AG09309 (cell line): ENCODE measurements around the gene MON2.

Experiments used
- DNase-seq: peaks from one replicate; pipeline ENCODE4 v3.0.0-alpha.2; 2010; ENCODE audit warnings: low read depth
- H3K4me3 ChIP-seq: 2 replicates; pipeline ENCODE4 v1.5.1; 2011; ENCODE audit warnings: mild to moderate bottlenecking, low read depth, low read length, moderate library complexity; ENCODE audit not compliant: control insufficient read depth
- TF ChIP-seq, protein P1 (sequence below): IDR thresholded peaks from 2 replicates; pipeline ENCODE4 v1.5.1; 2011; ENCODE audit warnings: mild to moderate bottlenecking, low read depth, low read length, inconsistent platforms; ENCODE audit not compliant: insufficient read depth, control insufficient read depth; ENCODE audit errors: missing control alignments

Gene MON2

DNA sequence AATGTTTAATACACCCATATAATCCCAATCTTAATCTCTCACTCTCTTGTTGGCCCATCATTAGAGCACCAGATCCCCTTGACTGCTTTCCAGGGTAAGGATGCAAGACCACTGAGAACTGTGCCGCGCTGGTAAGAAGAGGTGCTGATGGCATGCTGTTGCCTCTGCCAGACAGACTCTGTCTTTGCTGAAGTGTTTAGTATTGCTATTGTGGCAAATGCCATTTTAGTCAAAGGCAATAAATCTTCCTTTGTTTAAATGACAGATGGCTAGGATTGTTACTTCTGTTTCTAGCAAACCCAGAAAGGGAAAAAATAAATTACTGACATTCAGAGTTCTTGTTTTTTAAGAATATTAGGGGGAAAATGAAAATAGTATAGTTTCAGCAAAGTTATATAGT, 152.3 kb downstream of the MON2 start:
- no peak overlapping the region for H3K4me3 ChIP-seq
- DNase-seq: no peak
- TF ChIP-seq, protein P1, sequence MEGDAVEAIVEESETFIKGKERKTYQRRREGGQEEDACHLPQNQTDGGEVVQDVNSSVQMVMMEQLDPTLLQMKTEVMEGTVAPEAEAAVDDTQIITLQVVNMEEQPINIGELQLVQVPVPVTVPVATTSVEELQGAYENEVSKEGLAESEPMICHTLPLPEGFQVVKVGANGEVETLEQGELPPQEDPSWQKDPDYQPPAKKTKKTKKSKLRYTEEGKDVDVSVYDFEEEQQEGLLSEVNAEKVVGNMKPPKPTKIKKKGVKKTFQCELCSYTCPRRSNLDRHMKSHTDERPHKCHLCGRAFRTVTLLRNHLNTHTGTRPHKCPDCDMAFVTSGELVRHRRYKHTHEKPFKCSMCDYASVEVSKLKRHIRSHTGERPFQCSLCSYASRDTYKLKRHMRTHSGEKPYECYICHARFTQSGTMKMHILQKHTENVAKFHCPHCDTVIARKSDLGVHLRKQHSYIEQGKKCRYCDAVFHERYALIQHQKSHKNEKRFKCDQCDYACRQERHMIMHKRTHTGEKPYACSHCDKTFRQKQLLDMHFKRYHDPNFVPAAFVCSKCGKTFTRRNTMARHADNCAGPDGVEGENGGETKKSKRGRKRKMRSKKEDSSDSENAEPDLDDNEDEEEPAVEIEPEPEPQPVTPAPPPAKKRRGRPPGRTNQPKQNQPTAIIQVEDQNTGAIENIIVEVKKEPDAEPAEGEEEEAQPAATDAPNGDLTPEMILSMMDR: no peak

DNA sequence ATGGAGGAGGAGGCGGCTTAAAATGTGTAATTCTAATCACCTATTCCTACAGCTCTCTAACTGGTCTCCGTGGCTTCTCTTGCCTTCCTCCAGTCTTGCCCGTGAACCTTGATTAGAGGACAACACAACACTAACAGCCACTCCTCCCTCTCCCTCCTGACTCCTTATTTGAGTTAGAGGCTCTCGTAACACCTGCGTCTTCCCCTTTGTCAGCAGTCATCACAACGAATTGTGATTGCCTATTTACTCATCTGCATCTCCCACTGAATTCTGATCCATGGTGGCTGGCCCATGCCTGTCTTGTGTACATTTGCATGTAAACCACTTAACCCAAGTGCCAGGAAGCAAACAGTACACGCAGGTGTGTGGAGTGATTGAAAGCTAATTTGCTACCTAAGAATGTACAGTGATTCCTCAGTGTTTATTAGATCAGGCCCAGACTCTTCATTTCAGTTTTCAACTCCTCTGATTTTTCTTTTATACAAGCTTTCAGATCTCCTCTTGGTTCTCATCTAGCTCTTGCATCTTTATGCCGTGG, 154.5 kb downstream of the MON2 start:
- TF ChIP-seq, protein P1: no peak
- no peak overlapping the region for H3K4me3 ChIP-seq
- no peak for DNase-seq

DNA sequence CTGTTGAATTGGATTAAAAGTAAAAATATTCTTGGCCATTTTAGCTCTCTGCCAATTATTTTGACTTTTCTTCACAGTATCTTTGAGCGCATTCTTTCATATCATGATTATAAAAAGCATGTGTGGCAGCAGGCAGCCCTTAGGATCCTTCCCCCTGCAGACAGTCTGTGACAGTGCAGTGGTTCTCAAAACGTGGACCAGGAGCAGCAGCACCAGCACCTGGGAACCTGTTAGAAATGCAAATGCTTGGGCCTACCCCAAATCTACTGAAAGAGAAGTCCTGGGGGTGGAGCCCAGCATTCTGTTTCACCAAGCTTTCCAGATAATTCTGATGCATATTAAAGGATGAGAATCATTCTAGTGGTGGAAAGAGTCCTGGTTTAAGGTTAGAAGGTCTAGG, 155.6 kb downstream of the MON2 start:
- H3K4me3 ChIP-seq: no peak overlapping the region
- no peak for DNase-seq
- TF ChIP-seq, protein P1: no peak

DNA sequence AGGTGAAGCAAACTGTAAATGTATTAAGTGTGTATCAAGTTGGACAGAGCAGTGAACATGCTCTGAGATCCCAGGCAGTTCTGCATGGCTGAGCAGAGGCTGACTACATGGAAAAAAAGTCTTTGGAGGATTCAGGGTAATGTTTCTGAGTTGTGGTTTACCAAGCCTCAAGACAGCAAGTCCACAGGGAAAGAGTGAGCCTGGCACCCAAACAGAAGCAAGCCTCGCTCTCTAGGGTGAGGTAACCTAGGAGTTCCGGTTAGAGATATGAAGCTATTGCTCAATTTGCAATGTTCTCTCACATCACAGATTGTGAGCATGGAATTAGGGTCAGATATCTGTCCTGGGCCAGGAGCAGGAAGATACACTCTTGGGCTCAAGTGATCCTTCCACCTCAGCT, 158.6 kb downstream of the MON2 start:
- DNase-seq: no peak
- TF ChIP-seq, protein P1: no peak
- no peak overlapping the region for H3K4me3 ChIP-seq

DNA sequence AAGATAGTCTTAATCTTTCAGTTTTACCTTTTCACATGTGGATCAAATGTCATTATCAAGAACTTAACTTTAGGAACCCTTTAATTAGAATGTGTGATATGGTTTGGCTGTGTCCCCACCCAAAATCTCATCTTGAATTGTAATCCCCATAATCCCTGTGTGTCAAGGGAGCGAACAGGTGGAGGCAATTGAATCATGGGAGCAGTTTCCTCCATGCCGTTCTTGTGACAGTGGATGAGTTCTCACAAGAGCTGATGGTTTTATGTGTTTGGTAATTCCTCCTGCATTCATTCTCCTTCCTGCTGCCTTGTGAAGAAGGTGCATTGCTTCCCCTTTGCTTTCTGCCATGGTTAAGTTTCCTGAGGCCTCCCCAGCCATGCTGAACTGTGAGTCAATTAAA, 160.6 kb downstream of the MON2 start:
- TF ChIP-seq, protein P1: no peak
- DNase-seq: no peak
- no peak overlapping the region for H3K4me3 ChIP-seq

DNA sequence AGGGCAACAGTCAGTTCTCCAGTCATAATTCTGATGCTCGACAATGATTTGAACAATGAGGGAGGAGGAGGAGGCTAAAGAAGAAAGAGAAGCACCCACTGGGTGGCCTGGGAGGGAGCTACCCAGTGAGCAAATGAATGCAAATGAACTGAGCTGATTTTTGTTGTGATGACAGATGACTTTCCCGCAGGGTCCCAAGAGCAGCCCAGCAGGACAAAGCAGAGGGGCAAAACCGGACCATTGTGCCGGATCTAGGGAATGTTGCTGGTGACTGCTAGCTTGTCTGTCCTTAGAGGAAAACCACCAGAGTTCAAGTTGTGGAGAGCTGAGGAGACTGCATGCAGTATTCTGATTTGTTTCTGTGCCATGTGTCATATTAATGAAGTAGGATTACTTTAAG, 162.8 kb downstream of the MON2 start:
- no peak overlapping the region for H3K4me3 ChIP-seq
- TF ChIP-seq, protein P1: no peak
- no peak for DNase-seq

DNA sequence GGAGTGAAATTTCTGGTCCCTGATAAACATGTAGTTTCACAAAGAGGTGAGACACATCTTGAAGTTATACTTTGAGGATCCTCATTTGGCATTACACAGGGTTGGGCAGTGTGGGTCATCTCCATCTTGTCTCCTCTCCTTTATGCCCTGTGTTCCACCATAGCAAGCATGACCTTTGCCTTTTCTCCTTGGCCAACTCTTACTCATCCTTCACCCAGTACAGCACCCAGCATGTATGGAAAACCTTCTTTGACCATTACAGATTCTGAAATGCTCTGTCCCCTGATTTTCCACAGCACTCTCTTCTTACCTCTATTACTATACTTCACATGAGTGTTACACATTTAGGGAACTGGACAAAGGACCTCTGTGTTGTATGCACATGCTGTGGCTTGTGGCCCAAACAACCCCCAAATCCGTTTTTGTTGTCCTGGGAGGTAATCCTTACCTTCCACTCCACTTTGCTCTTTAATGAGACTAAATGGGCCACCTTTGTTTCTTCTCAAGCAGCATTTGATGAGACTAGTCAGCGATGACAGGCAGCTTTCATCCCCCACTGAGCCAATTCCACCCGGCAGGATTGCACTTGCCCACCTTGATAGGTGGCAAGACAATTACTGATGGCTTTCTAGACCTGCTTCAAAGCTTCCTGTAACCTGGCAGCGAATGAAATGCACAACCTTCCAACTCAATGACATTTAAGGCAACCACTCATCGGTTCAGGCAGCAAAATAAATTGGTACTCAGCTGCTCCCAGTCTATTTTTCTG, 163.5 kb downstream of the MON2 start:
- TF ChIP-seq, protein P1: no peak
- H3K4me3 ChIP-seq: no peak overlapping the region
- no peak for DNase-seq
